A549 (cell line): ENCODE measurements around the gene SLBP. TPM values are rescaled to one million over a fixed set of nuclear protein-coding genes. Genes with fewer than 3 reads are reported as not detected.

Source experiments
- ATAC-seq, 2 experiments: fragments of 200-7000 bp in 1 of 2; fragments of >200 bp in 1 of 2; cut with Nextera tagmentation in 1 of 2; cut with Tn5 transposase in 1 of 2; 3 replicates each; pipeline versions ENCODE4 v1.8.0 to v1.9.1; 2018 to 2020; ENCODE audit warnings: mild to moderate bottlenecking in 1 of 2, moderate library complexity in 1 of 2
- CTCF ChIA-PET: fragments of 300-600 bp; sonication (Branson Sonifier 250); formaldehyde crosslinking; extraction: SDS; loops from one replicate; lab custom pipeline; 2021; ENCODE audit warnings: antibody characterized with exemption, inconsistent platforms; lab: Yijun Ruan, JAX
- POLR2A ChIA-PET: fragments of 350-600 bp; formaldehyde crosslinking; extraction: SDS; loops from one replicate; lab custom pipeline; 2021; ENCODE audit warnings: antibody characterized with exemption, inconsistent platforms; lab: Yijun Ruan, JAX
- DNase-seq, 2 experiments: peaks; one replicate each; pipeline versions ENCODE4 v3.0.0 to v3.0.0-alpha.2; 2011 to 2016; ENCODE audit warnings: low read depth in 1 of 2, low spot score in 1 of 2
- FAIRE-seq: peaks from 2 replicates; lab custom pipeline; 2011; peaks lifted over from hg19 to GRCh38; lab: Jason Lieb, UNC
- H3K27ac ChIP-seq, 2 experiments: fragments of >200 bp; sonication (Bioruptor Twin); formaldehyde crosslinking; 3 replicates each; pipeline ENCODE4 v1.5.1; 2016 to 2017
- H3K4me1 ChIP-seq: fragments of >200 bp; sonication (Bioruptor Twin); formaldehyde crosslinking; 3 replicates; pipeline ENCODE4 v1.6.1; 2016
- H3K4me2 ChIP-seq: fragments of >200 bp; sonication (Bioruptor Twin); formaldehyde crosslinking; 3 replicates; pipeline ENCODE4 v1.6.1; 2016
- H3K4me3 ChIP-seq: fragments of >200 bp; sonication (Bioruptor Twin); formaldehyde crosslinking; 3 replicates; pipeline ENCODE4 v1.5.1; 2016
- H3K9me3 ChIP-seq: fragments of >200 bp; sonication (Bioruptor Twin); formaldehyde crosslinking; 3 replicates; pipeline ENCODE4 v1.6.1; 2016
- ATOH8 ChIP-seq: fragments of 250-450 bp; sonication (Bioruptor Pico); IDR thresholded peaks from 2 replicates; pipeline ENCODE4 v1.5.0; 2020; ENCODE audit warnings: low read depth, mild to moderate bottlenecking, moderate library complexity
- CEBPB ChIP-seq, 2 experiments: fragments of >200 bp in 1 of 2; sonication (Bioruptor Twin) in 1 of 2; formaldehyde crosslinking in 1 of 2; IDR thresholded peaks; 2 replicates each; pipeline ENCODE4 v1.6.1; 2012 to 2016
- ESRRA ChIP-seq: fragments of 150-350 bp; IDR thresholded peaks from 2 replicates; pipeline ENCODE4 v1.6.1; 2014; ENCODE audit warnings: mild to moderate bottlenecking, low read length, borderline replicate concordance
- FOSL2 ChIP-seq, 2 experiments: fragments of 450-650 bp in 1 of 2; fragments of >200 bp in 1 of 2; sonication (Bioruptor Twin) in 1 of 2; formaldehyde crosslinking; IDR thresholded peaks; 2 replicates each; pipeline versions ENCODE4 v1.5.0 to v1.6.1; 2016 to 2020; ENCODE audit warnings: mild to moderate bottlenecking in 1 of 2, moderate library complexity in 1 of 2
- FOXS1 ChIP-seq: fragments of 250-450 bp; sonication (Bioruptor Pico); IDR thresholded peaks from 2 replicates; pipeline ENCODE4 v1.5.0; 2020; ENCODE audit warnings: mild to moderate bottlenecking, moderate library complexity
- HEYL ChIP-seq: fragments of 250-450 bp; sonication (Bioruptor Pico); IDR thresholded peaks from 2 replicates; pipeline ENCODE4 v1.8.0; 2021; ENCODE audit warnings: mild to moderate bottlenecking, moderate library complexity
- HOXB13 ChIP-seq: fragments of 250-450 bp; sonication (Bioruptor Pico); IDR thresholded peaks from 2 replicates; pipeline ENCODE4 v1.5.0; 2020; ENCODE audit warnings: low read depth, mild to moderate bottlenecking, moderate library complexity
- HOXB5 ChIP-seq: fragments of 250-450 bp; sonication (Bioruptor Pico); IDR thresholded peaks from 2 replicates; pipeline ENCODE4 v1.5.0; 2020; ENCODE audit warnings: mild to moderate bottlenecking, moderate library complexity
- JUN ChIP-seq, 2 experiments: fragments of >200 bp; sonication (Bioruptor Twin); formaldehyde crosslinking; IDR thresholded peaks; 2 replicates in 1 of 2; 3 replicates in 1 of 2; pipeline ENCODE4 v1.6.1; 2016 to 2017
- MAFK ChIP-seq: fragments of 450-650 bp; IDR thresholded peaks from 2 replicates; pipeline ENCODE4 v1.6.1; 2014; ENCODE audit not compliant: partially characterized antibody
- MAZ ChIP-seq: fragments of 150-350 bp; IDR thresholded peaks from 2 replicates; pipeline ENCODE4 v1.6.1; 2014; ENCODE audit warnings: antibody characterized with exemption, low read depth, low read length, borderline replicate concordance
- NFE2L2 ChIP-seq: fragments of 150-350 bp; conservative IDR thresholded peaks from 2 replicates; pipeline ENCODE4 v1.6.1; 2014; ENCODE audit warnings: low read length
- PHF8 ChIP-seq: fragments of 200-600 bp; sonication (generic); IDR thresholded peaks from 2 replicates; pipeline ENCODE4 v1.6.1; 2016; ENCODE audit warnings: low read depth, mild to moderate bottlenecking, antibody characterized with exemption, moderate library complexity, borderline replicate concordance
- POLR2AphosphoS2 ChIP-seq: conservative IDR thresholded peaks from 2 replicates; pipeline ENCODE4 v1.6.1; 2012; ENCODE audit warnings: low read length, improper control_type of control experiment, inconsistent platforms
- RARB ChIP-seq: fragments of 250-450 bp; sonication (Bioruptor Pico); IDR thresholded peaks from 2 replicates; pipeline ENCODE4 v1.8.0; 2021; ENCODE audit warnings: mild to moderate bottlenecking, moderate library complexity
- REST ChIP-seq: fragments of 200-600 bp; sonication (generic); IDR thresholded peaks from 2 replicates; pipeline ENCODE4 v1.6.1; 2016; ENCODE audit warnings: antibody characterized with exemption, mild to moderate bottlenecking, moderate library complexity
- RFX5 ChIP-seq: fragments of 450-650 bp; IDR thresholded peaks from 2 replicates; pipeline ENCODE4 v1.7.1; 2014; ENCODE audit warnings: antibody characterized with exemption, mild to moderate bottlenecking, moderate library complexity
- USF2 ChIP-seq: fragments of 450-650 bp; IDR thresholded peaks from 2 replicates; pipeline ENCODE4 v1.6.1; 2014; ENCODE audit warnings: antibody characterized with exemption
- ZC3H11A ChIP-seq: fragments of 450-650 bp; IDR thresholded peaks from 2 replicates; pipeline ENCODE4 v1.6.1; 2014; ENCODE audit warnings: antibody characterized with exemption, mild to moderate bottlenecking
- WGBS: methylation state at CpG from one replicate; pipeline ENCODE4 v1.1.6; 2017; ENCODE audit errors: missing lambda C conversion rate; 5-methylcytosine and 5-hydroxymethylcytosine counted together
- polyA plus RNA-seq, 4 experiments: library from polyadenylated mRNA; depleted of rRNA in 3 of 4; stranded (reverse); fragments of >200 nt; fragmentation: RNase III in 1 of 4; extraction: RNeasy Plus Mini Kit Qiagen cat#74134 plus additional on column Dnase treatment in 1 of 4; gene quantifications; 2 replicates in 3 of 4; 3 replicates in 1 of 4; pipeline ENCODE4 v1.2.3, GENCODE V29; 2011 to 2017
- TF ChIP-seq, protein P1 (sequence below): fragments of >200 bp; sonication (Bioruptor Twin); formaldehyde crosslinking; IDR thresholded peaks from 3 replicates; pipeline ENCODE4 v1.6.1; 2016

Gene SLBP
- polyA plus RNA-seq, 2 of the 4 experiments (the other 2 are of a cell fraction), result 80.5 to 89.9 TPM

DNA sequence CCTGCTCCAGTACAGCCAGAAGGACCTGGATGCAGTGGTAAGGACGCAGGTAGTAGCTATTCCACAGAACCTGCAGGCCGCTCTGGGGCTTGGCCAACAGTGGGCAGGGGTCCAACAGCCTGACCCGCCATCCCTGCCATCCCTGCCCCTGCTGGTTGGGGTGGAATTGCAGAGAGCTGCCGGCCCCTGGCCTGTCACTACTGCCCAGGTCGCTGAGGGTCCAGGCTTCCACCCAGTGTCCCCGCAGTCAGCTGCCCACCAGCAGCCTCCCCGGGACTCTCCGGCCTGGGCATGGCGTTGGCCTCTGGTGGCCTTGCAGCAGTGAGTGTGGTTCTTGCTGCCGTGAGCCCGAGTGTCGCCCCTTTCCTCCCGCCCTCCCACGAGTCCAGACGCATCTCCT is 25.5 kb upstream of the SLBP start:
- Histone ChIP-seq H3K9me3 (peaks cover 11% of the 10 kb centered on the region; the same call in 2 of the 3 replicates), H3K4me1 (no peaks in the 10 kb centered on the region), H3K27ac (no peak overlapping the region), H3K4me3 (no peak overlapping the region)
- no peak for FAIRE-seq
- TF ChIP-seq REST (no peak), MAFK (no peak)
- TF ChIP-seq, all 56 proteins: peak for 0
- H3K4me2 ChIP-seq, result no peak overlapping the region
- ATAC-seq (no peak; a peak in 1 of 6 replicates), DNase-seq (no peak)
- POLR2A ChIA-PET, result no interaction called here
- CTCF ChIA-PET, result interaction anchor here (0.8 to 2.0 kb wide), 9 partner anchors 8 to 173 kb away, joined by 3 to 8 read pairs (median 5); no protein-coding TSS in a partner anchor
- WGBS, result 99% methylated on average over 9 of the region's 15 CpGs

GRCh38 chr4:1736812-1737211 is 24.7 kb upstream of the SLBP start:
- TF ChIP-seq HOXB13 (CRISPR knock-in tag) (no peak), JUN (IDR thresholded peaks at IDR 0.05) (no peak), RFX5 (no peak), POLR2AphosphoS2 (no peak), FOXS1 (CRISPR knock-in tag) (no peak), CEBPB (IDR thresholded peaks at IDR 0.05) (no peak), FOSL2 (IDR thresholded peaks at IDR 0.05) (no peak), FOSL2 (CRISPR knock-in tag; IDR thresholded peaks at IDR 0.05) (no peak), HOXB5 (CRISPR knock-in tag) (no peak)
- WGBS, result 90% methylated on average over 13 of the region's 13 CpGs

DNA sequence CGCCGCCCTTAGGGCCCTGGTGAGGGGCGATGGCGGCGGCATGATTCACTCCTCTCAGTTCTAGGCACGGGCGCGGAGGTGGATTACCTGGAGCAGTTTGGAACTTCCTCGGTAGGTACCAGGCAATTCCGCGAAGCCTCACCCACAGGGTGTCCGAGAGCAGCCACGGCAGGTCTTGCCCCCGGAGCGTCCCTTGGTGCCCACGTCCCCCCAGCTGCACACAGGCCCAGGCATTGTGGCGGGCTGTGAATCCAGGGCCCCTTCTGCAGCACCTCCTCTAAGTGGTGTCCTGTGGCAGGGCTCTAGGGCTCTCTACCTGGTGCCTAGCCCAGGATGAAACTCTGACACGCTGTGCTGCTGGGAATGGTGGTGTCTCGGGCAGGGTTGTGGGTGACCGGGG is 23.1 kb upstream of the SLBP start:
- no peak overlapping the region for H3K4me2 ChIP-seq
- DNase-seq, result no peak
- 98% methylated on average over 8 of the region's 20 CpGs for WGBS
- no peak overlapping the region for H3K27ac ChIP-seq
- CTCF ChIA-PET, result interaction anchor here (1.7 kb wide), 1 partner anchor 9 kb away, joined by 5 read pairs; no protein-coding TSS in a partner anchor
- no peak overlapping the region for H3K4me3 ChIP-seq
- POLR2A ChIA-PET, result no interaction called here
- no peak for ATAC-seq
- TF ChIP-seq ESRRA (no peak), USF2 (no peak), RFX5 (no peak)
- no peaks in the 10 kb centered on the region for H3K4me1 ChIP-seq
- peaks cover 11% of the 10 kb centered on the region; the same call in 2 of the 3 replicates for H3K9me3 ChIP-seq
- FAIRE-seq, result no peak

More at GRCh38 chr4:1736812-1737211, 24.7 kb upstream of the SLBP start:
- no peaks in the 10 kb centered on the region for H3K4me1 ChIP-seq
- FAIRE-seq, result no peak
- peaks cover 11% of the 10 kb centered on the region; the same call in 2 of the 3 replicates for H3K9me3 ChIP-seq
- no peak overlapping the region for H3K4me2 ChIP-seq
- no peak overlapping the region for H3K4me3 ChIP-seq
- no peak for ATAC-seq
- ChIA-PET CTCF (interaction anchor here (1.1 to 2.0 kb wide), 7 partner anchors 9 to 73 kb away, joined by 3 to 8 read pairs (median 5); no protein-coding TSS in a partner anchor), POLR2A (no interaction called here)
- no peak for DNase-seq
- no peak overlapping the region for H3K27ac ChIP-seq

GRCh38 chr4:1732911-1733310 is 20.8 kb upstream of the SLBP start:
- no peak for DNase-seq
- Histone ChIP-seq H3K4me1 (peaks cover 18% of the 10 kb centered on the region), H3K9me3 (peaks cover 6% of the 10 kb centered on the region; the same call in 2 of the 3 replicates), H3K4me2 (no peak overlapping the region), H3K4me3 (no peak overlapping the region)
- no peak for FAIRE-seq
- ATAC-seq, result no peak
- CTCF ChIA-PET, result interaction anchor here (1.2 to 2.2 kb wide), 3 partner anchors 15 to 76 kb away, joined by 3 to 8 read pairs (median 4); no protein-coding TSS in a partner anchor
- 96% methylated on average over 10 of the region's 10 CpGs for WGBS
- TF ChIP-seq MAZ (no peak), RARB (no peak), PHF8 (no peak), ZC3H11A (no peak), HEYL (CRISPR knock-in tag) (no peak), RFX5 (no peak), ATOH8 (CRISPR knock-in tag) (no peak), NFE2L2 (no peak)
- TF ChIP-seq, protein P1, sequence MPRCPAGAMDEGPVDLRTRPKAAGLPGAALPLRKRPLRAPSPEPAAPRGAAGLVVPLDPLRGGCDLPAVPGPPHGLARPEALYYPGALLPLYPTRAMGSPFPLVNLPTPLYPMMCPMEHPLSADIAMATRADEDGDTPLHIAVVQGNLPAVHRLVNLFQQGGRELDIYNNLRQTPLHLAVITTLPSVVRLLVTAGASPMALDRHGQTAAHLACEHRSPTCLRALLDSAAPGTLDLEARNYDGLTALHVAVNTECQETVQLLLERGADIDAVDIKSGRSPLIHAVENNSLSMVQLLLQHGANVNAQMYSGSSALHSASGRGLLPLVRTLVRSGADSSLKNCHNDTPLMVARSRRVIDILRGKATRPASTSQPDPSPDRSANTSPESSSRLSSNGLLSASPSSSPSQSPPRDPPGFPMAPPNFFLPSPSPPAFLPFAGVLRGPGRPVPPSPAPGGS, result no peak
- TF ChIP-seq, all 56 proteins: peak for 0
- no peak overlapping the region for H3K27ac ChIP-seq
- POLR2A ChIA-PET, result no interaction called here
